Measurements from ENCODE around the gene NAXD.
"Not testable (repeated sequence)": the region's sequence is repeated elsewhere in the genome, so short reads cannot be mapped to it uniquely, and the experiment has no call there.

NAXD gene

GRCh38 chr13:110658218-110658911 lies 43.0 kb downstream of the NAXD start:
- peaks cover 50% of the 10 kb centered on the region for H3K36me3 ChIP-seq (ENCODE audit: insufficient read depth, low read length)
- H3K4me1 ChIP-seq (ENCODE audit: insufficient read depth, low read length); H3K27ac ChIP-seq (ENCODE audit: low read depth, low read length); H3K9ac ChIP-seq (ENCODE audit: low read depth, low read length); H3K4me3 ChIP-seq (ENCODE audit: low read length); H3K27me3 ChIP-seq (ENCODE audit: insufficient read depth, low read length): not testable (repeated sequence)
- H3K9me3 ChIP-seq (ENCODE audit: insufficient read depth, low read depth, low read length), result peaks cover 31% of the 10 kb centered on the region; the same call in 1 of the 2 replicates
- WGBS, result 97% methylated on average over 4 of the region's 6 CpGs

- WGBS, result 97% methylated on average over 3 of the region's 3 CpGs
- Histone ChIP-seq H3K27ac (ENCODE audit: low read depth, low read length) (no peak overlapping the region), H3K36me3 (ENCODE audit: insufficient read depth, low read length) (peaks cover 77% of the 10 kb centered on the region)
Measured at GRCh38 chr13:110661256-110661655, 45.9 kb downstream of the NAXD start.

GRCh38 chr13:110662091-110662490 lies 46.7 kb downstream of the NAXD start:
- H3K27ac ChIP-seq (ENCODE audit: low read depth, low read length), result no peak overlapping the region
- no peaks in the 10 kb centered on the region for H3K27me3 ChIP-seq (ENCODE audit: insufficient read depth, low read length)
- no peaks in the 10 kb centered on the region for H3K4me1 ChIP-seq (ENCODE audit: insufficient read depth, low read length)
- peaks cover 85% of the 10 kb centered on the region for H3K36me3 ChIP-seq (ENCODE audit: insufficient read depth, low read length)
- H3K9me3 ChIP-seq (ENCODE audit: insufficient read depth, low read depth, low read length), result peaks cover 31% of the 10 kb centered on the region; the same call in 1 of the 2 replicates
- WGBS, result 96% methylated on average over 25 of the region's 25 CpGs
- H3K9ac ChIP-seq (ENCODE audit: low read depth, low read length), result no peak overlapping the region
- H3K4me3 ChIP-seq (ENCODE audit: low read length), result no peak overlapping the region

More at GRCh38 chr13:110661256-110661655, 45.9 kb downstream of the NAXD start:
- no peaks in the 10 kb centered on the region for H3K27me3 ChIP-seq (ENCODE audit: insufficient read depth, low read length)
- H3K4me1 ChIP-seq (ENCODE audit: insufficient read depth, low read length), result no peaks in the 10 kb centered on the region
- no peak overlapping the region for H3K4me3 ChIP-seq (ENCODE audit: low read length)
- H3K9ac ChIP-seq (ENCODE audit: low read depth, low read length), result no peak overlapping the region
- H3K9me3 ChIP-seq (ENCODE audit: insufficient read depth, low read depth, low read length), result peaks cover 31% of the 10 kb centered on the region; the same call in 1 of the 2 replicates

GRCh38 chr13:110662777-110663443 lies 47.6 kb downstream of the NAXD start:
- WGBS, result 95% methylated on average over 16 of the region's 16 CpGs
- Histone ChIP-seq H3K27ac (ENCODE audit: low read depth, low read length) (no peak overlapping the region), H3K4me3 (ENCODE audit: low read length) (no peak overlapping the region), H3K36me3 (ENCODE audit: insufficient read depth, low read length) (peaks cover 88% of the 10 kb centered on the region), H3K9me3 (ENCODE audit: insufficient read depth, low read depth, low read length) (peaks cover 29% of the 10 kb centered on the region; the same call in 1 of the 2 replicates), H3K27me3 (ENCODE audit: insufficient read depth, low read length) (no peaks in the 10 kb centered on the region), H3K9ac (ENCODE audit: low read depth, low read length) (no peak overlapping the region), H3K4me1 (ENCODE audit: insufficient read depth, low read length) (no peaks in the 10 kb centered on the region)

GRCh38 chr13:110663491-110663890 lies 48.1 kb downstream of the NAXD start:
- H3K4me3 ChIP-seq (ENCODE audit: low read length), result no peak overlapping the region
- H3K4me1 ChIP-seq (ENCODE audit: insufficient read depth, low read length), result no peaks in the 10 kb centered on the region
- H3K27me3 ChIP-seq (ENCODE audit: insufficient read depth, low read length), result no peaks in the 10 kb centered on the region
- WGBS, result 82% methylated on average over 7 of the region's 7 CpGs
- no peak overlapping the region for H3K27ac ChIP-seq (ENCODE audit: low read depth, low read length)
- H3K9me3 ChIP-seq (ENCODE audit: insufficient read depth, low read depth, low read length), result peaks cover 26% of the 10 kb centered on the region; the same call in 1 of the 2 replicates
- no peak overlapping the region for H3K9ac ChIP-seq (ENCODE audit: low read depth, low read length)
- peaks cover 85% of the 10 kb centered on the region for H3K36me3 ChIP-seq (ENCODE audit: insufficient read depth, low read length)

GRCh38 chr13:110664041-110664440 lies 48.7 kb downstream of the NAXD start:
- H3K27ac ChIP-seq (ENCODE audit: low read depth, low read length), result no peak overlapping the region
- H3K36me3 ChIP-seq (ENCODE audit: insufficient read depth, low read length), result peaks cover 87% of the 10 kb centered on the region
- H3K9ac ChIP-seq (ENCODE audit: low read depth, low read length), result no peak overlapping the region
- H3K9me3 ChIP-seq (ENCODE audit: insufficient read depth, low read depth, low read length), result peaks cover 28% of the 10 kb centered on the region
- no peak overlapping the region for H3K4me3 ChIP-seq (ENCODE audit: low read length)
- no peaks in the 10 kb centered on the region for H3K4me1 ChIP-seq (ENCODE audit: insufficient read depth, low read length)
- H3K27me3 ChIP-seq (ENCODE audit: insufficient read depth, low read length), result no peaks in the 10 kb centered on the region
- 95% methylated on average over 7 of the region's 7 CpGs for whole genome bisulfite sequencing

GRCh38 chr13:110664673-110665072 lies 49.3 kb downstream of the NAXD start:
- WGBS, result 94% methylated on average over 11 of the region's 11 CpGs
- Histone ChIP-seq H3K4me3 (ENCODE audit: low read length) (no peak overlapping the region), H3K27ac (ENCODE audit: low read depth, low read length) (no peak overlapping the region), H3K4me1 (ENCODE audit: insufficient read depth, low read length) (no peaks in the 10 kb centered on the region), H3K36me3 (ENCODE audit: insufficient read depth, low read length) (peaks cover 88% of the 10 kb centered on the region), H3K9ac (ENCODE audit: low read depth, low read length) (no peak overlapping the region), H3K9me3 (ENCODE audit: insufficient read depth, low read depth, low read length) (peaks cover 28% of the 10 kb centered on the region), H3K27me3 (ENCODE audit: insufficient read depth, low read length) (no peaks in the 10 kb centered on the region)

- 92% methylated on average over 23 of the region's 23 CpGs for WGBS
- no peak overlapping the region for H3K4me3 ChIP-seq (ENCODE audit: low read length)
- H3K9ac ChIP-seq (ENCODE audit: low read depth, low read length), result no peak overlapping the region
- H3K4me1 ChIP-seq (ENCODE audit: insufficient read depth, low read length), result no peaks in the 10 kb centered on the region
- peaks cover 88% of the 10 kb centered on the region for H3K36me3 ChIP-seq (ENCODE audit: insufficient read depth, low read length)
- peaks cover 25% of the 10 kb centered on the region for H3K9me3 ChIP-seq (ENCODE audit: insufficient read depth, low read depth, low read length)
- H3K27me3 ChIP-seq (ENCODE audit: insufficient read depth, low read length), result no peaks in the 10 kb centered on the region
- H3K27ac ChIP-seq (ENCODE audit: low read depth, low read length), result no peak overlapping the region
Measured at GRCh38 chr13:110665491-110666254, 50.3 kb downstream of the NAXD start.

GRCh38 chr13:110666255-110666533 lies 50.8 kb downstream of the NAXD start:
- 93% methylated on average over 8 of the region's 8 CpGs for WGBS
- peaks cover 85% of the 10 kb centered on the region for H3K36me3 ChIP-seq (ENCODE audit: insufficient read depth, low read length)
- no peak overlapping the region for H3K9ac ChIP-seq (ENCODE audit: low read depth, low read length)
- no peak overlapping the region for H3K4me3 ChIP-seq (ENCODE audit: low read length)
- H3K27ac ChIP-seq (ENCODE audit: low read depth, low read length), result no peak overlapping the region
- no peaks in the 10 kb centered on the region for H3K27me3 ChIP-seq (ENCODE audit: insufficient read depth, low read length)
- H3K4me1 ChIP-seq (ENCODE audit: insufficient read depth, low read length), result no peaks in the 10 kb centered on the region
- H3K9me3 ChIP-seq (ENCODE audit: insufficient read depth, low read depth, low read length), result peaks cover 22% of the 10 kb centered on the region

- Histone ChIP-seq H3K27me3 (ENCODE audit: insufficient read depth, low read length) (no peaks in the 10 kb centered on the region), H3K9ac (ENCODE audit: low read depth, low read length) (no peak overlapping the region), H3K36me3 (ENCODE audit: insufficient read depth, low read length) (peaks cover 57% of the 10 kb centered on the region), H3K4me1 (ENCODE audit: insufficient read depth, low read length) (no peaks in the 10 kb centered on the region), H3K27ac (ENCODE audit: low read depth, low read length) (no peak overlapping the region), H3K9me3 (ENCODE audit: insufficient read depth, low read depth, low read length) (peaks cover 18% of the 10 kb centered on the region), H3K4me3 (ENCODE audit: low read length) (no peak overlapping the region)
- 96% methylated on average over 9 of the region's 9 CpGs for WGBS
Measured at GRCh38 chr13:110669036-110669435, 53.7 kb downstream of the NAXD start.

GRCh38 chr13:110669814-110670213 lies 54.5 kb downstream of the NAXD start:
- peaks cover 18% of the 10 kb centered on the region for H3K9me3 ChIP-seq (ENCODE audit: insufficient read depth, low read depth, low read length)
- H3K36me3 ChIP-seq (ENCODE audit: insufficient read depth, low read length), result peaks cover 49% of the 10 kb centered on the region
- H3K27me3 ChIP-seq (ENCODE audit: insufficient read depth, low read length); H3K27ac ChIP-seq (ENCODE audit: low read depth, low read length); H3K4me1 ChIP-seq (ENCODE audit: insufficient read depth, low read length); H3K4me3 ChIP-seq (ENCODE audit: low read length); H3K9ac ChIP-seq (ENCODE audit: low read depth, low read length): not testable (repeated sequence)
- 96% methylated on average over 11 of the region's 11 CpGs for WGBS

Data from HUES64 (cell line).